HL-60/S4 treated with retinoic acid at 250 ng/mL for 4 days and 3 days (cell line): ENCODE data around the gene GUCY2D.

Source experiments
- in situ Hi-C: fragments of 300-500 bp; cut with MboI; formaldehyde crosslinking; loops from 2 replicates; pipeline ENCODE4 v1.7.0; 2022; ENCODE audit warnings: low sequenced_read_pairs

Gene GUCY2D

DNA sequence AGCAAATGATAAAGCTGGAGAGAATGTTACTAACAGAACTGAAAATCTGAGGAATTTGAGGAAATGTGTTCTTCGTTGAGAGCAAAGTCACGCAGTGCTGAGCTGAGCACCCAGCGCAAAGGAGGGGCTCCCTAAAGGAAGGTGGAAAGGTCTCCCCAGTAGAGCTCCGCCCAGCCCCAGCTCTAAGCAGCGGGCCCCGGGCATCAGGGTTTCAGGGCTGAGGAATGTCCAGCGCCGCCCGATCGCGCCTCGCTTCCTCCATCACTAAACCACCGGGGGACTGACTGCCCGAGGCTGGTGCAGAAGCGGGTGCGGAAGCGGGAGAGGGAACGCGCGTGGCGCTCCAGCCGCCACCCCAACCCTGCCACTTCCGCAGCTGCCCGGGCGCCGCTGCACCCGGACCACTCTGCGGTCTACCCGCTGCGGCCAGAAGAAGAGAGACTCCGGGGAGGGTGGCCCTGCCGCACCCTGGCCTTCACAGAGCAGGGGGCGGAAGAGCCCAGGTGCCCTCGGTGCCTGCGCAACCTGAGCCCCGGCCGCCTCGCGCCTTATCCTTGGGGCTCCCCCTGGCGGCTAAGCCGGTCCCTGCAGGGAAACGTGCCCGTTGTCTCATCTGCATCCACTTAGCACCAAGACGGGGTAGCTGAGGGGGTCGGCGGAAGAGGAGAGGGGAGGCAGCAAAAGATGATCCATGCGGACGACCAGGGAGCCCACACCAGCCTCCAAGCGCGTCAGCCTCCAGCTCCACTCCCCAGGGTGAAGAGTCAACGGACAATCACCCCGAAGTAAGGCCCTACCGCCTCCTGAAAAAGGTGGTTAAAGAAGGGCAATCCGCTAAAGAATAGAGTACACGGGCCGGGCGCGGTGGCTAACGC is 12.4 kb upstream of the GUCY2D start:
- in situ Hi-C loops = no loop called here

DNA sequence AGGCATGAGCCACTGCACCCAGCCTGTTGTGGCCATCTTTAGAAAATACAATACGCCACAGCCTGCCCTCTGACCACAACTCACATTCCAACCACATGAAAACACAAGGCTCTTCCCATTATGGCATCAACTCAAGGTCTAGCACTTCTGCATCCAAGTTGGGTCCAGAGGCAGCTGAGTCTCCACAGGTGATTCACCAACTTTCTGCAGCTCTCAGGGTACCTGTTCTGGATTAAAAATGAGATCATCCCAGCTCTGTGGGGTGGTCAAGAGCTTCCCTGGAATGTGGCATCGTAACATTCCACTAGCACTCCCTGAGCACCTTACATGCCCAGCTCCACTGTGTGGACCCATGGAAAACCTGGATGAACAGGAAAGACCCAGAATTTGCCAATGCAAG is 9.9 kb upstream of the GUCY2D start:
- in situ Hi-C loops = no loop called here

DNA sequence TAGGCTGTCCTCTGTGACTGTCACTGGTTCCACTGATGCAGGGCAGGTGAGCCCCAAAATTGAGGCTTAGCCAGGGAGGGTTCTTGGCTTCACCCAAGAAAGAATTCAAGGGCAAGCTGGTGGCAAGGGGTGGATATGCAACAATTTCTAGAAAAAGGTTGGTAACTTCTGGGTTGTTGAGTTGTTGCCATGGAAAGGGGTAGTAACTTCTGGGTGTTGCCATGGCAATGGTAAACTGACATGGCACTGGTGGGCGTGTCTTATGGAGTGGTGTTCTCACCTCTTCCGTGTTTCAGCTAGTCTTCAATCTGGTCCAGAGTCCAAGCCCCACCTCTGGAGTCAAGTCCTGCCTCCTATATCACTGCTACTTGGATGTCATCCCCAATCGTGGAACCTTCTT is 9.5 kb upstream of the GUCY2D start:
- in situ Hi-C loops = no loop called here

DNA sequence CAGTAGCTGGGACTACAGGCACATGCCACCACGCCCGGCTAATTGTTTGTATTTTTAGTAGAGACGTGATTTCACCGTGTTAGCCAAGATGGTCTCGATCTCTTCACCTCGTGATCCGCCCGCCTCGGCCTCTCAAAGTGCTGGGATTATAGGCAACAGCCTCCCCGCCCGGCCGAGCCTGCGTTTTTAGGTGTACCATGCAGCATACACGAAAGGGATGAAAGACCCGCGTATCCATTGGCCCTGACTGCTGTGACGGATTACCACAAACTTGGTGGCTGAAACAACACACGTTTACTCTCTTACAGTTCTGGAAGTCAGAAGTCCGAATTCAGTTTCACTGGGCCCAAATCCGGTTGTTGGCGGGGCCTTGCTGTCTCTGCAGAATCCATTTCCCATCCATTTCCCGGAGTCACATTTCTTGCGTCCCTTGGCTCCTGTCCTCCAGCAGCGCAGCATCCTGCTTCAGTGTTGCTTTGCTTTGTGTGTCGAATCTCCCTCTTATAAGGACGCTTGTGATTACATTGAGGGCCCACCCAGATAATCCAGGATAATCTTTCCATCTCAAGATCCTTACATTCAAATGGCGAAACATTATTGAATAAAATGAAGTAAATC is 8.3 kb upstream of the GUCY2D start:
- in situ Hi-C loops = no loop called here

DNA sequence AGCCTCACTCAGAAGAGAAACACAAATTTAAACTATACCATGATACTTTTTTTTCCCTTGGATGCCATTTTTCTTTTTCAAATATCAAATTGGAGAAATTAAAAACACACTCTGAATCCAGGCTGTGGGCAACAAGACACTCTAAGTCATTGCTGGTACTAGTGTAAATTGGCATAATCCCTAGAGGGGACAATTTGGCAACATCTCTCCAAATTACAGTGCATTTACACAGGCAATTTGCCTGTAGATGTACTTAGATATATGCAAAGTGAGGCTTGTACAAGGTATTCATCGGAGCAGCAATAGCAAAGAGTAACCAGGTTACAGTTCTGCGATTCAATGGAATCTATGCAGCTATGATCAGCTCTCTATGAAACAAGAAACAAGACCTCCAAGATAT is 6.7 kb upstream of the GUCY2D start:
- in situ Hi-C loops = no loop called here

DNA sequence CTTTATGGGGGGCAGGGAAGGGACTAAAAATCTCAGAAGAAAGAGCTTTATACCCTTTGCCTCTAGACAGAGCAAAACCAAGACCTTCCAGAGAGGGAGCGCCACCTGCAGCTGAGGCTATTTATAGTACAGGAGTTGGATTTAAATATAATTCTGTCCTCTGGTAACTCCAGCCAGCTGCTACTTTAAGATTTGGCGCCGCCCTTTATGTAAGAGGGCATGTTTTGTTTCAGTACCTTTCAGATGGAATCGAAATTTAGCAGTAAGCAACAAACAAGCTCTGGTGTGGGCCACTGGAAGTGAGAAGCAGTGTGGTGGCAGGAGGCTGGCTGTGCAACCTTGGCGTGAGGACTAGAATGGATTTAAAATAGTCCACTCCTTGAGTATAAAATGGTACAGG is 5.2 kb upstream of the GUCY2D start:
- in situ Hi-C loops = no loop called here

DNA sequence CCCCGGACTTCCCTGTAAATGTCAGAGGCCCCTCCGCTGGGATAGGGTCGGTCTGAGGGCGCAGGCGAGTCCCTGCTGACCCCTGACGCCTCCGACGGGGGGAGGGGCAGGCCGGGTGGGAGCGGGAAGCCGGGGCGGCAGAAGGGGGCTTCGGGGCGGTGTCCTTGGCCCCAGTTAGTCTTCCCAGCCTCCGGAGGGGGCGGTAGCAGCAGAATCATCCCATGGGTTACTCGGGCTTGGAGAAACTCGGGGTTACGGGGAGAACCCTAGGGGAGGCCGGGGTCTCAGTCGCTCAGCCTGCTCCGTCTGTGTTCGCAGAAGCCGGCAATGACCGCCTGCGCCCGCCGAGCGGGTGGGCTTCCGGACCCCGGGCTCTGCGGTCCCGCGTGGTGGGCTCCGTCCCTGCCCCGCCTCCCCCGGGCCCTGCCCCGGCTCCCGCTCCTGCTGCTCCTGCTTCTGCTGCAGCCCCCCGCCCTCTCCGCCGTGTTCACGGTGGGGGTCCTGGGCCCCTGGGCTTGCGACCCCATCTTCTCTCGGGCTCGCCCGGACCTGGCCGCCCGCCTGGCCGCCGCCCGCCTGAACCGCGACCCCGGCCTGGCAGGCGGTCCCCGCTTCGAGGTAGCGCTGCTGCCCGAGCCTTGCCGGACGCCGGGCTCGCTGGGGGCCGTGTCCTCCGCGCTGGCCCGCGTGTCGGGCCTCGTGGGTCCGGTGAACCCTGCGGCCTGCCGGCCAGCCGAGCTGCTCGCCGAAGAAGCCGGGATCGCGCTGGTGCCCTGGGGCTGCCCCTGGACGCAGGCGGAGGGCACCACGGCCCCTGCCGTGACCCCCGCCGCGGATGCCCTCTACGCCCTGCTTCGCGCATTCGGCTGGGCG is 542 bp downstream of the GUCY2D start:
- in situ Hi-C loops = no loop called here

DNA sequence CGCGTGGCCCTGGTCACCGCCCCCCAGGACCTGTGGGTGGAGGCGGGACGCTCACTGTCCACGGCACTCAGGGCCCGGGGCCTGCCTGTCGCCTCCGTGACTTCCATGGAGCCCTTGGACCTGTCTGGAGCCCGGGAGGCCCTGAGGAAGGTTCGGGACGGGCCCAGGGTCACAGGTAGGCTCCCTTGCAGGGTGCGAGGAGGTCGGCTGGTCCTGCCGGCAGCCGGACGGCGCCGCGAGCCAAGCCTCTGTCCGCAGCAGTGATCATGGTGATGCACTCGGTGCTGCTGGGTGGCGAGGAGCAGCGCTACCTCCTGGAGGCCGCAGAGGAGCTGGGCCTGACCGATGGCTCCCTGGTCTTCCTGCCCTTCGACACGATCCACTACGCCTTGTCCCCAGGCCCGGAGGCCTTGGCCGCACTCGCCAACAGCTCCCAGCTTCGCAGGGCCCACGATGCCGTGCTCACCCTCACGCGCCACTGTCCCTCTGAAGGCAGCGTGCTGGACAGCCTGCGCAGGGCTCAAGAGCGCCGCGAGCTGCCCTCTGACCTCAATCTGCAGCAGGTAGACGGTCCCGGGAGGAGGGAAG is 1.3 kb downstream of the GUCY2D start:
- in situ Hi-C loops = no loop called here

DNA sequence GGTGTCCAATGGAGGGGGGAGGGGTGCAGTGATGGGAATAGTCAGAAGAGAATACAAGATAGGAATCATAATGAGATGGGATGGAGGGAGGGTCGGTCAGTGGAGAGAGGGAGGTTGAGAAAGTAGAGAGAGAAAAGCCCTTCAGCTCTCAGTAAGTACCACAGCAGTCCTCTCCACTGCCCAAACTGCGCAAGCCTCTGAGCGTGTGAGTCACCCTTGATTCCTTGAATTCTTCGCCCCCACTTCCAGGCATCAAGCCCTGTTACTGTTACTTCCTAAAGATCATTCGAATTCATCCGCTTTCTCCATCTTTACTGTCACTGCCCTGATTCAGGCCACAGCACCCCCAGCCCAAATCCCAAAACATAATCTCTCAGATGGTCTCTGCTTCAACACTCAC is 2.5 kb downstream of the GUCY2D start:
- in situ Hi-C loops = no loop called here

DNA sequence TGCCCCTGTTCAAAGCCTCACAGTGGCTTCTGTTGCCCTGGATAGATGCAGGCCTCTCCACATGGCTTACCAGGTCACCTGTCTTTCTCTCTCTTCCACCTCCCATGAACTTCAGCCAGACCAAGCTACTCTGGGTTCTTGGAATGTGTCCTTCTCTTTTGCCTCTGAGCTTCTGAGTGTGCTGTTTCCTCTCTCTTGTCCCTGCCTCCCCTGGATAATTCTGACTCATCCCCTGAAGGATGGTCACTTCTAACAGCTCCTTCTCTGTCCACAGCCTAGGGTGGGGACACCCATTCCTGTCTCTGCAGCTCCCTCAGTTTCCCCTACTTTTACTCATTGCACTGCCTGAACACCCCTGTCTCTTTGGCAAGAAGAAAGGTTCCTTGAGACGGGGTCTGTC is 2.9 kb downstream of the GUCY2D start:
- in situ Hi-C loops = no loop called here

DNA sequence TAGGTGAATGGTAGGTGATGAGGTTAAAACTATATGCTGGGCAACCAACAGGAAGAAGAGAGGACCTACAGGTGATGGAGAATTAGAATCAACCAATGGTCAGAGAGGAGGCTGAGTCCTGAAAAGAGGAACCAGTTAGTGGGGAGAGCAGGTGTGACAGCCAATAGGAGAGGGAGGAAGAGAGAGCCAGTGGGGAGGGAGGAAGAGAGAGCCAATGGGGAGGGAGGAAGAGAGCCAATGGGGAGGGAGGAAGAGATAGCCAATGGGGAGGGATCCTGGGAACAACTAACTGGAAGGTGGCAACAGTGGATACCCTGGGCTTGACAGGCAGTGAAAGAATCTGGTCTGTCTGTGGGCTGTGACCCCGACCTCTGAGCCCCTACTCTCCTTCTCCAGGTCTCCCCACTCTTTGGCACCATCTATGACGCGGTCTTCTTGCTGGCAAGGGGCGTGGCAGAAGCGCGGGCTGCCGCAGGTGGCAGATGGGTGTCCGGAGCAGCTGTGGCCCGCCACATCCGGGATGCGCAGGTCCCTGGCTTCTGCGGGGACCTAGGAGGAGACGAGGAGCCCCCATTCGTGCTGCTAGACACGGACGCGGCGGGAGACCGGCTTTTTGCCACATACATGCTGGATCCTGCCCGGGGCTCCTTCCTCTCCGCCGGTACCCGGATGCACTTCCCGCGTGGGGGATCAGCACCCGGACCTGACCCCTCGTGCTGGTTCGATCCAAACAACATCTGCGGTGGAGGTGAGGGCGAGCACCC is 3.7 kb downstream of the GUCY2D start:
- in situ Hi-C loops = no loop called here

DNA sequence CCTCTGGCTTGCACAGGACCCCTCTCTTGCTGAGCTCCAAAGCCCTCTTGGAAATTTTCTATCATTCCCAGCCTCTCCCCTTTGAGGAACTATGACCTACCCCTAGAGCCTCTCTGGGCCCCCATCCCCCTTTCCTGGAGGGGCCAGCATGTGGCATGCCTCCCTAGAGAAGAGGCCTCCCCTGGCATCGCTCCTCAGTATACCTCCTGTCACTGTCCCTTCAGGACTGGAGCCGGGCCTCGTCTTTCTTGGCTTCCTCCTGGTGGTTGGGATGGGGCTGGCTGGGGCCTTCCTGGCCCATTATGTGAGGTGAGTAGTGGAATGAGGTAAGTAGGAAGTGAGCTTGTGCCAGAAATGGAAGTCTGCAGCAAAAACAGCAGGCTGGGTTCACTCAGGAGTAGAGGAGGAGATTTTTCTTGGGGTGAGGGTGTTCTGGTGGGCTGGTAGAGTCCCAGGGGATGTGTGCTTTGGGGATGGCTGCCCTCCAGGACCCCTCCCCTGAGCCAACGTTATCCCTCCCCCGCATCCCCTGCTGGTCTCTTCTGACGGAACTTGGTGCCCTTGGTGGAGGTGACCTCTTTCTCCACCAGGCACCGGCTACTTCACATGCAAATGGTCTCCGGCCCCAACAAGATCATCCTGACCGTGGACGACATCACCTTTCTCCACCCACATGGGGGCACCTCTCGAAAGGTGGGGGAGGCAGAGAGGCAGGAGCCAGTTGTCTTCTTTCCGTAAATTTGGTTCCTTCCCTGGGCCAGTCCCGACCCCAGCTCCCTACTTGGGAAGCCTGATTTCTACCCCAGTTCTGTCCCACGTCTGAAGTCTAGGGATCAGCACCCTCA is 4.6 kb downstream of the GUCY2D start:
- in situ Hi-C loops = no loop called here

DNA sequence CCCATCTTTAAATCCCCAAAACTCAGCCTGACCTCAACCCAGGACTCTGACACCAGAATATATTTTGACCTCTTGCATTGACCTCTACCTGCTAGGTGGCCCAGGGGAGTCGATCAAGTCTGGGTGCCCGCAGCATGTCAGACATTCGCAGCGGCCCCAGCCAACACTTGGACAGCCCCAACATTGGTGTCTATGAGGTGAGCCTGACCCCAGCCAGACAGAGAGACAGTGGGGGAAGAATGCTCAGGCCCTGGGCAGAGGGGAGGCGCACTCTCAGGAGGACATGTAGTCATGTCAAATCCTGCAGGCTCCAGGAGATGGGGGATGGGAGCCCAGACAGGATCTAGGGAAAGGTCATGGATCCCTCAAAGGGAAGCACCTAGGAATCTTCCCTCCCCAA is 5.4 kb downstream of the GUCY2D start:
- in situ Hi-C loops = no loop called here

DNA sequence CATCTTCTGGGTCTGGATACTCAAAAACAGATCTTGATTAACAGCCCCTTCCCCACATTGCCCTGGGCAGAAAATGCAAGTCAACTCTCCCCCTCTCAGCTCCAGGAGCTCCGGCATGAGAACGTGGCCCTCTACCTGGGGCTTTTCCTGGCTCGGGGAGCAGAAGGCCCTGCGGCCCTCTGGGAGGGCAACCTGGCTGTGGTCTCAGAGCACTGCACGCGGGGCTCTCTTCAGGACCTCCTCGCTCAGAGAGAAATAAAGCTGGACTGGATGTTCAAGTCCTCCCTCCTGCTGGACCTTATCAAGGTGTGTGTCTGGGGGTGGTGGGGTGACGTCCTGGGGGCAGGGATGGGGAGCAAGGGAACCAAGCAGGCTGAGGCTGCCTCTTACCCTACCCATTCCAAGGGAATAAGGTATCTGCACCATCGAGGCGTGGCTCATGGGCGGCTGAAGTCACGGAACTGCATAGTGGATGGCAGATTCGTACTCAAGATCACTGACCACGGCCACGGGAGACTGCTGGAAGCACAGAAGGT is 9.7 kb downstream of the GUCY2D start:
- in situ Hi-C loops = no loop called here

DNA sequence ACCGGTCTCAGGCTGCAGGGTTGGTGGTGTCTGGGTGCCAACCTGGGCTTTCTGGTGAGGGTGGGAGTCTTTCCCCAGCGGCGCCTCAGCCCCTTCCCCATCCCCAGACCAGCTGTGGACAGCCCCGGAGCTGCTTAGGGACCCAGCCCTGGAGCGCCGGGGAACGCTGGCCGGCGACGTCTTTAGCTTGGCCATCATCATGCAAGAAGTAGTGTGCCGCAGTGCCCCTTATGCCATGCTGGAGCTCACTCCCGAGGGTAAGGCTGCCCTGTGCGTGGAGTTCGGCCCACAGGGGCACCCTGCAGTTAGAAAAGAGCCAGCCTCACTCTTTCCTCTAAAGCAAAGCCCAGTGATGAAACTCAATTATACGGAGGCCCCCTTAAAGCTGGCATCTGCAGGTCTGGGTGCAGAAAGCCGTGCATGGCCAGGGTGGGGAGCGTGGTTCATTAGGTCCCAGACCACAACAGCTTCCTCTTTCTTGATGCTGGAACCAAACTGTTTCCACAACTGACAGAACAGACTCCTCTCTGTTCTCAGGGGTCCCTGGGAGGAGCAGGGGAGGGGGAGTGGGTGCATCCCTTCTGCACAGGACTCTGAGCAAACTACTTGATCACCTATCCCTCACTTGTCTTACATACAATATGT is 10.7 kb downstream of the GUCY2D start:
- in situ Hi-C loops = no loop called here

DNA sequence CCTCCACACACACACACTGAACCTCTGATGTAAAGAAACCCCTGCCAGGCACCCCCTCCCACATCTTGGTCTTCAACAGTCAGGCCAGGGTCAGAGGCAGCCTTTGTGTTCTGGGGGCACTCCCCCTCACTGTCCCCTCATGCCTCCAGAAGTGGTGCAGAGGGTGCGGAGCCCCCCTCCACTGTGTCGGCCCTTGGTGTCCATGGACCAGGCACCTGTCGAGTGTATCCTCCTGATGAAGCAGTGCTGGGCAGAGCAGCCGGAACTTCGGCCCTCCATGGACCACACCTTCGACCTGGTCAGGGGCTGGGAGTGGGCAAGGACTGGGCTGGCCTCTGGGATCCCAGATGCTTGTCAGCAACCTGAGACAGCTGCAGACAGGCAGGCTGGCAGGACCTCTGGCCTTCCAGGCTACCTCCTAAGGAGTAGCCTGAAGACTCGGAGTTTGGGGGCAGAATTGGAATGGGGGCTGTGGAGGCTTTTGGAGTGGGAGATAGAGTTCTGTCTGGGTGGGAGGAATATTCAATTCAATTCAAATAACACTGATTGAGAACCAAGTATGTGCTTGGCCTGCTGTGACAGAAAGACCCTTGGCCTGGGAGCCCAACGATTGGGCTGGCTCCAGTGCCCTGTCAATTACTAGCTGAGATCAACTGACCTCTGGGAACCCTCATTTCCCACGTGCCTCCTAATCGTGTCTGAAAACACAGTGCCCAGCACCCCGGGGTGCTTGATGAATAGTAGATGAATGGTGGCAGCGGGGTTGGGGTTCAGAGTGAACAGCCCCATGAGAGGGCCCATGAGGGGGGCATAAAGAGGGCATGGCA is 11.5 kb downstream of the GUCY2D start:
- in situ Hi-C loops = no loop called here

DNA sequence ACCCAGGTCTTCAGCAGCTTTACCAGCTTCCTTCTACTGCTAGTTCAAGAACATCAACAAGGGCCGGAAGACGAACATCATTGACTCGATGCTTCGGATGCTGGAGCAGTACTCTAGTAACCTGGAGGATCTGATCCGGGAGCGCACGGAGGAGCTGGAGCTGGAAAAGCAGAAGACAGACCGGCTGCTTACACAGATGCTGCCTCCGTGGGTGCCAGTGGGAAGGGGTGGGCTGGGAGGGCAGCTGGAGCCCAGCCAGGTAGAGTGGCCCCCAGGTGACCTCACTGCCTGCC is 12.1 kb downstream of the GUCY2D start:
- in situ Hi-C loops = no loop called here

DNA sequence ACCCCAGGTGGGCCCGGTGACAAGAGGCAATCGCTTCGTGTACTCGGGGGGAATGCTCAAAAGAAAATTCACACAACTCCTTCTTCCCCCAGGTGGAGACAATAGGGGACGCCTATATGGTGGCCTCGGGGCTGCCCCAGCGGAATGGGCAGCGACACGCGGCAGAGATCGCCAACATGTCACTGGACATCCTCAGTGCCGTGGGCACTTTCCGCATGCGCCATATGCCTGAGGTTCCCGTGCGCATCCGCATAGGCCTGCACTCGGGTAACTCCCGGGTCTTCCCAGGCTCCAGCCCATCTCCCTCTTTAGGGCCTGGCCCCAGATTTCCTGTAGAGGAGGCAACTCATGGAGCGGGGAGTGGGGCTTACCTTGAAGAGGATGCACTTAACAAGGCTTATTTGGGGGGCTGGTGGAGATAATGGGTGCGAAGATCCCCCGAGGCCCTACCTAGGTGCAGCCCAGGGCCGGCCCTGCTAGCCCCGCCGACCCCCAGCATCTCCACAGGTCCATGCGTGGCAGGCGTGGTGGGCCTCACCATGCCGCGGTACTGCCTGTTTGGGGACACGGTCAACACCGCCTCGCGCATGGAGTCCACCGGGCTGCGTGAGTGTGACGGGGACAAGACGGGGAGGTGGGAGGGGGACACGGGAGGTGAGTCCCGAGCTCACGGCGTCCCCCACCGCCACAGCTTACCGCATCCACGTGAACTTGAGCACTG is 13.0 kb downstream of the GUCY2D start:
- in situ Hi-C loops = no loop called here
